Suprapubic skin (tissue), 4 donors: ENCODE results near the gene BPI.

Experiments used
- POLR2A ChIP-seq, 2 donors: fragments of 450-650 bp; IDR thresholded peaks; one replicate each; pipeline ENCODE4 v1.6.1; 2017; ENCODE audit warnings: antibody characterized with exemption in 2 of 2, mild to moderate bottlenecking in 2 of 2, moderate library complexity in 2 of 2
- POLR2AphosphoS5 ChIP-seq, 3 donors: sonication (generic); formaldehyde crosslinking; IDR thresholded peaks; one replicate each; pipeline ENCODE4 v1.6.1; 2017; ENCODE audit warnings: antibody characterized with exemption in 3 of 3
- TF ChIP-seq, protein P1 (sequence below), 2 donors: fragments of 200-600 bp in 1 of 2; fragments of 450-650 bp in 1 of 2; sonication (generic) in 1 of 2; IDR thresholded peaks; one replicate each; pipeline ENCODE4 v1.5.1; 2016 to 2019; ENCODE audit warnings: antibody characterized with exemption in 2 of 2, mild to moderate bottlenecking in 1 of 2, moderate library complexity in 1 of 2

DNA sequence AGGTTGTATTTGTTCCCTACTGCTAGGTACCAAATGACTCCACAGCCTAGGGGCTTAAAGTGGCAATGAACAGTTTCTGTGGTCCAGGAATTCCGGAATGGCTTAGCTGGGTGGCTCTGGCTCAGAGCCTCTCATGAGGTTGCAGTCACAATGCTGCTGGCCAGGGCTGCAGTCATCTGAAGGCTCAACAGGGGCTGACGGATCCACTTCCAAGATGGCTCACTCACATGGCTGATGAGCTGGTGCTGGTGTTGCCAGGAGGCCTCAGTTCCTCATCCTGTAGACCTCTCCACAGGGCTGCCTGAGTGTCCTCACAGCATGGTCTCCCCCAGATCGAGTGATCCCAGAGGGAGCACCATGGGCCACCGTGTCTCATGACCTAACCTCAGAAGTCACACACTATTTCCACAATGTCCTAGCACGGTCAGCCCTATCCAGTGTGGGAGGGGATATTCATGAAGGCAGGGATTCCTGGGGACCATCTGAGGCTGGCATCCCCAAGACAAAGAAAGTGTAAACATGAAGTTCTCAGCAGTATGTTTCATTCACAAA is 19.0 kb upstream of the BPI start:
- TF ChIP-seq, protein P1, sequence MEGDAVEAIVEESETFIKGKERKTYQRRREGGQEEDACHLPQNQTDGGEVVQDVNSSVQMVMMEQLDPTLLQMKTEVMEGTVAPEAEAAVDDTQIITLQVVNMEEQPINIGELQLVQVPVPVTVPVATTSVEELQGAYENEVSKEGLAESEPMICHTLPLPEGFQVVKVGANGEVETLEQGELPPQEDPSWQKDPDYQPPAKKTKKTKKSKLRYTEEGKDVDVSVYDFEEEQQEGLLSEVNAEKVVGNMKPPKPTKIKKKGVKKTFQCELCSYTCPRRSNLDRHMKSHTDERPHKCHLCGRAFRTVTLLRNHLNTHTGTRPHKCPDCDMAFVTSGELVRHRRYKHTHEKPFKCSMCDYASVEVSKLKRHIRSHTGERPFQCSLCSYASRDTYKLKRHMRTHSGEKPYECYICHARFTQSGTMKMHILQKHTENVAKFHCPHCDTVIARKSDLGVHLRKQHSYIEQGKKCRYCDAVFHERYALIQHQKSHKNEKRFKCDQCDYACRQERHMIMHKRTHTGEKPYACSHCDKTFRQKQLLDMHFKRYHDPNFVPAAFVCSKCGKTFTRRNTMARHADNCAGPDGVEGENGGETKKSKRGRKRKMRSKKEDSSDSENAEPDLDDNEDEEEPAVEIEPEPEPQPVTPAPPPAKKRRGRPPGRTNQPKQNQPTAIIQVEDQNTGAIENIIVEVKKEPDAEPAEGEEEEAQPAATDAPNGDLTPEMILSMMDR (IDR thresholded peaks at IDR 0.05), result no peak
- no peak for TF ChIP-seq POLR2AphosphoS5 (IDR thresholded peaks at IDR 0.05)
- TF ChIP-seq POLR2A (IDR thresholded peaks at IDR 0.05), result no peak
